ENCODE data around the gene RNF166. TPM values are rescaled to one million over a fixed set of nuclear protein-coding genes. Genes with fewer than 3 reads are reported as not detected.

The RNF166 gene
- total and polyA plus RNA-seq, 2 donors (not counting 3 experiments of a cell fraction or from before 2014, with no cell fraction given) = 27.6 to 38.8 TPM

- Histone ChIP-seq H3K4me2 (ENCODE audit: insufficient read depth, low read length) (no peak overlapping the region), H3K9me1 (replicated peaks; ENCODE audit: control insufficient read depth, extremely low read depth, insufficient read depth, low read length) (no peaks in the 10 kb centered on the region), H2AFZ (ENCODE audit: low read depth, low read length) (no peak overlapping the region), H3K4me3 (replicated peaks in 1 of 3; ENCODE audit: insufficient read depth in 1 of 3, low read depth in 1 of 3, low read length in 3 of 3) (no peak overlapping the region), H3K9me3 (replicated peaks; ENCODE audit: control insufficient read depth, insufficient read depth, low read length) (no peaks in the 10 kb centered on the region), H4K20me1 (replicated peaks; ENCODE audit: control insufficient read depth, extremely low read depth, insufficient read depth, low read length) (no peaks in the 10 kb centered on the region), H3K9ac (replicated peaks; ENCODE audit: extremely low read depth, insufficient read depth, low read length) (no peak overlapping the region), H3K27me3 (ENCODE audit: control insufficient read depth in 2 of 2, insufficient read depth in 2 of 2, low read length in 2 of 2) (no peaks in the 10 kb centered on the region), H3K36me3 (ENCODE audit: control insufficient read depth in 2 of 2, extremely low read depth in 1 of 2, insufficient read depth in 2 of 2, low read length in 2 of 2) (peaks cover 22 to 69% of the 10 kb centered on the region in 2 experiments), H3K79me2 (ENCODE audit: control insufficient read depth, insufficient read depth, low read length) (peaks cover 2% of the 10 kb centered on the region), H3K27ac (ENCODE audit: insufficient read depth, low read depth, low read length) (no peak overlapping the region), H3K4me1 (ENCODE audit: control insufficient read depth, extremely low read depth, insufficient read depth, low read length) (no peaks in the 10 kb centered on the region)
- ChIA-PET CTCF (interaction anchor here (2.2 kb wide), 1 partner anchor 21 kb away, joined by 9 read pairs; no protein-coding TSS in a partner anchor), POLR2A (no interaction called here)
- BruUV-seq (replicated peaks) = no TSS peak
- intact Hi-C loops (cut with micrococcal nuclease) = no loop called here
- dilution Hi-C loops (cut with MboI; ENCODE audit: extremely low pct_ligation_motif_present, low sequenced_read_pairs) = no loop called here
- DNase-seq (ENCODE audit: low read depth, low spot score) = no peak
- FAIRE-seq = no peak
- TF ChIP-seq MYC (IDR thresholded peaks at IDR 0.05; ENCODE audit: low read depth, low read length) (no peak), EZH2 (IDR thresholded peaks at IDR 0.05; ENCODE audit: borderline replicate concordance, low read depth, low read length, severe bottlenecking) (no peak), POLR2AphosphoS5 (IDR thresholded peaks at IDR 0.05; ENCODE audit: insufficient read depth, low read depth, low read length) (no peak), MAX (IDR thresholded peaks at IDR 0.05; ENCODE audit: insufficient read depth, insufficient read length) (no peak)
Measured at GRCh38 chr16:88716601-88717001, 10.4 kb upstream of the RNF166 start.

GRCh38 chr16:88716201-88716600, 10.0 kb upstream of the RNF166 start:
- Histone ChIP-seq H4K20me1 (replicated peaks; ENCODE audit: control insufficient read depth, extremely low read depth, insufficient read depth, low read length) (no peaks in the 10 kb centered on the region), H3K9ac (replicated peaks; ENCODE audit: extremely low read depth, insufficient read depth, low read length) (no peak overlapping the region), H3K79me2 (ENCODE audit: control insufficient read depth, insufficient read depth, low read length) (peaks cover 2% of the 10 kb centered on the region), H3K4me1 (ENCODE audit: control insufficient read depth, extremely low read depth, insufficient read depth, low read length) (no peaks in the 10 kb centered on the region), H3K36me3 (ENCODE audit: control insufficient read depth in 2 of 2, extremely low read depth in 1 of 2, insufficient read depth in 2 of 2, low read length in 2 of 2) (peaks cover 22 to 65% of the 10 kb centered on the region in 2 experiments), H3K4me2 (ENCODE audit: insufficient read depth, low read length) (no peak overlapping the region), H3K9me1 (replicated peaks; ENCODE audit: control insufficient read depth, extremely low read depth, insufficient read depth, low read length) (no peaks in the 10 kb centered on the region), H3K27ac (ENCODE audit: insufficient read depth, low read depth, low read length) (no peak overlapping the region), H2AFZ (ENCODE audit: low read depth, low read length) (no peak overlapping the region), H3K27me3 (ENCODE audit: control insufficient read depth in 2 of 2, insufficient read depth in 2 of 2, low read length in 2 of 2) (no peaks in the 10 kb centered on the region), H3K9me3 (replicated peaks; ENCODE audit: control insufficient read depth, insufficient read depth, low read length) (no peaks in the 10 kb centered on the region), H3K4me3 (replicated peaks in 1 of 3; ENCODE audit: insufficient read depth in 1 of 3, low read depth in 1 of 3, low read length in 3 of 3) (no peak overlapping the region)
- BruUV-seq (replicated peaks) = no TSS peak
- TF ChIP-seq CTCF (IDR thresholded peaks at IDR 0.05; ENCODE audit: extremely low read depth in 1 of 2, insufficient read depth in 1 of 2, low read depth in 1 of 2, low read length in 2 of 2) = no peak
- no peak for TF ChIP-seq POLR2A (IDR thresholded peaks at IDR 0.05; ENCODE audit: low read depth, low read length)
- no peak for TF ChIP-seq POLR2AphosphoS5 (IDR thresholded peaks at IDR 0.05; ENCODE audit: insufficient read depth, low read depth, low read length)
- no peak for TF ChIP-seq JUN (IDR thresholded peaks at IDR 0.05; ENCODE audit: borderline replicate concordance, insufficient read depth, insufficient read length, low read depth)
- TF ChIP-seq MYC (IDR thresholded peaks at IDR 0.05; ENCODE audit: low read depth, low read length) = no peak
- TF ChIP-seq MAX (IDR thresholded peaks at IDR 0.05; ENCODE audit: insufficient read depth, insufficient read length) = no peak
- no peak for TF ChIP-seq EZH2 (IDR thresholded peaks at IDR 0.05; ENCODE audit: borderline replicate concordance, low read depth, low read length, severe bottlenecking)
- no peak for TF ChIP-seq GATA2 (IDR thresholded peaks at IDR 0.05; ENCODE audit: insufficient read depth, insufficient read length, low read depth, low read length)
- no peak for TF ChIP-seq FOS (IDR thresholded peaks at IDR 0.05; ENCODE audit: borderline replicate concordance, insufficient read depth, low read length)
- dilution Hi-C loops (cut with MboI; ENCODE audit: extremely low pct_ligation_motif_present, low sequenced_read_pairs) = no loop called here
- no peak for DNase-seq (ENCODE audit: low read depth, low spot score)
- intact Hi-C loops (cut with micrococcal nuclease) = no loop called here
- CTCF ChIA-PET = interaction anchor here (2.2 kb wide), 1 partner anchor 21 kb away, joined by 9 read pairs; no protein-coding TSS in a partner anchor
- POLR2A ChIA-PET = no interaction called here
- FAIRE-seq = no peak

Data from endothelial cell of umbilical vein (primary cell).